Bronchial smooth muscle cell (primary cell): Measurements from ENCODE around the gene OR4L1. TPM values are rescaled to one million over a fixed set of nuclear protein-coding genes. Genes with fewer than 3 reads are reported as not detected.

Source experiments
- total RNA-seq: library from RNA; depleted of rRNA; stranded (reverse); fragments of >200 nt; gene quantifications from 2 replicates; pipeline ENCODE4 v1.2.1, GENCODE V29; 2014

OR4L1 gene, protein sequence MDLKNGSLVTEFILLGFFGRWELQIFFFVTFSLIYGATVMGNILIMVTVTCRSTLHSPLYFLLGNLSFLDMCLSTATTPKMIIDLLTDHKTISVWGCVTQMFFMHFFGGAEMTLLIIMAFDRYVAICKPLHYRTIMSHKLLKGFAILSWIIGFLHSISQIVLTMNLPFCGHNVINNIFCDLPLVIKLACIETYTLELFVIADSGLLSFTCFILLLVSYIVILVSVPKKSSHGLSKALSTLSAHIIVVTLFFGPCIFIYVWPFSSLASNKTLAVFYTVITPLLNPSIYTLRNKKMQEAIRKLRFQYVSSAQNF
- total RNA-seq: not detected in 2 replicates

DNA sequence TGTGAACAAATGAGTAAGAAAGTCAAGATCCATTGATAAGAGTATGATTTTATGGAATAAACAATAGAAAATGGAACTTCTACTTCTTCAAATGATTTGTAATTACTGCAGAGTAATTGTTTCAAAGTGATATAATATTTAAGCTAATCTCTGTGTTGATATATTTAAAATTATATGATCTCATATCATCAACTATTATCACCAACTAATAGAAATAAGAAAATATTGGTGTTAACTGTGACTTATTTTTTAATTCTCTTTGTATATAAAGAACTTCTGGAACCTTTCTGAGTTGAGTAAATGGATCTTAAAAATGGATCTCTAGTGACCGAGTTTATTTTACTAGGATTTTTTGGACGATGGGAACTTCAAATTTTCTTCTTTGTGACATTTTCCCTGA, at the start of gene OR4L1:
OR4L1 (plus strand) TSS at position 301 of the 400 bp plus-strand sequence; CDS start at position 301, 0 bp downstream.

DNA sequence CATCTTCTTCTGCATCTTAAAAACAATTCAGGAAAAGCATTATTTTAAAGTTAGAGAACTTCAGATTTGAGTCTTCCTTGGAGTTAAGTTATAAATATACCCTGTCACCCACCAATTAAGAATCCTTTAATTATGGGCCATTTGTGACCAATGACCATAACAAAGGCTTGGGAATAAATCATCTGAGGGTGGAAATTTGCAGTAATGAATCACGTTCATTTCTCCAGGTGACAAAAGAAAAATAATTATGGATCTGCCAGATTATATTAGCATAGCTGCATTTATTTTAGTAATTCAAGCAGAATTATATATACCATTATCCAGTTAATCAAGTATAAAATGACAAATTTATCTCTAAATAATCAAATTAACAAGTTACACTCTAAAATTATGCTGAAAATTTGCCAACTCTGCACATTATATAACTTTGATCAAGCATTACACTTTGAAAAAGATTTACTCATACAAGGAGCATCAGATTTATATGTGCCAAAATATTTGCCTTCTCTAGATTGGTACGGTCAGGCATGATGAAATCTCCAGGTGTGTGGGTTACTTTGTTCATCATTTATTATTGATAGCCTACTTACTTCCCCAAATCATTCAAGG, 40.5 kb upstream of the OR4L1 start, which contains the start of gene OR4K14:
OR4K14 (minus strand) TSS at position 51 of the 609 bp plus-strand sequence. CDS start 4,114 bp downstream, outside the sequence.

DNA sequence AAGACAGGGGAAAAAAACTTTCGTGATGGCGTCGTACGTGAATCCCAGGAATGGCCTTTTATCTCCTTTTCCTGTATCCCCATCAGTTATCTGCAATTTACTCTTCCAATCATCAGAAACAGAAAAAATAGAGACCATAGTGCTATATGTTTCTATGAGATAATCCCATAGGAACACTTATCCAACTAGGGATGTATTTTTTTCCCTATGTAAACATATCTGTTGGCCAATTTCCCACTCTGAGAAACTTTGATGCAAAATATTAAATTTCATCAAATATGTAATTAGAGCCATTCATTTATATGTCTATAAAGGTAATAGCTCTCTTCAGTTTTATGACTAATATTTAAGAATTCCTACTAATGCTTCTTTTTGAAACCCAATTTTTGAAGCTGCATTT, 23.9 kb upstream of the OR4L1 start, which contains the start of gene OR4K13:
OR4K13 (minus strand) TSS at position 101 of the 400 bp plus-strand sequence. CDS start 1,280 bp downstream, outside the sequence.

DNA sequence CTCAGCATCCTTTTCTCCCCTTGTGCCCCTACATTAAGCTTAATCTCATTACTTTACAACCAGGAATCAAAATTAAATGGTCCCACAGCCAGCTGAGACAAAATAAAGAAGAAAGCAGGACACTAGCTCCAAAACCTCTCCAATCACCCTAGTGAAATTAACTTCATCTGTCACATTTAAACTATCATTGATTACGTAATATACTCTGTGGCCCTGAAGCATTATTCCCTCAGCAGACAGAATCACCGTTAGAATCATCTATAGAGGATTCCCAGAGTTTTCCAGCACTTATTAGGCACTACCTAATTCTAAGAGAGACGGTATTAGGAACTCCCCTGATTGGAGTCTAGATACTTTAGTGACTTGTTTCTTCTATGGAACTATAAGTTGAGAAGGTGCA, 50.6 kb downstream of the OR4L1 start, which contains the start of gene OR4K17:
OR4K17 (plus strand) TSS at position 302 of the 400 bp plus-strand sequence. CDS start 6,761 bp downstream, outside the sequence.

Other genes with a start within 250 kb of the OR4L1 start
- gene OR4K2, start 184.9 kb upstream of the OR4L1 start, total RNA-seq: not detected in 2 replicates
- gene OR4K5, start 139.4 kb upstream of the OR4L1 start, total RNA-seq: not detected in 2 replicates
- not detected in 2 replicates for gene OR4K1, start 129.1 kb upstream of the OR4L1 start, total RNA-seq
- not detected in 2 replicates for gene OR4K15, start 84.5 kb upstream of the OR4L1 start, total RNA-seq
- not detected in 2 replicates for gene OR4Q2, start 57.9 kb upstream of the OR4L1 start, total RNA-seq
- gene OR4K14, start 40.7 kb upstream of the OR4L1 start, total RNA-seq: not detected in 2 replicates
- gene OR4K13, start 24.0 kb upstream of the OR4L1 start, total RNA-seq: under 0.01 TPM in 1 of 2 replicates, not detected in the other
- gene OR4K17, start 50.7 kb downstream of the OR4L1 start, total RNA-seq: not detected in 2 replicates
- not detected in 2 replicates for gene OR4N5, start 78.8 kb downstream of the OR4L1 start, total RNA-seq
- gene OR11G2, start 130.9 kb downstream of the OR4L1 start, total RNA-seq: not detected in 2 replicates
- not detected in 2 replicates for gene OR11H6, start 163.7 kb downstream of the OR4L1 start, total RNA-seq
- gene OR11H7, start 168.9 kb downstream of the OR4L1 start, total RNA-seq: not detected in 2 replicates
- gene OR11H4, start 179.2 kb downstream of the OR4L1 start, total RNA-seq: not detected in 2 replicates
- gene TTC5, start 245.9 kb downstream of the OR4L1 start, total RNA-seq: 27.1 and 44.9 TPM in 2 replicates